HT1080 (cell line): ENCODE data around the gene NCAPG2. TPM values are rescaled to one million over a fixed set of nuclear protein-coding genes. Genes with fewer than 3 reads are reported as not detected.

Experiments used
- DNase-seq: peaks from one replicate; pipeline ENCODE4 v3.0.0-alpha.2; 2015; ENCODE audit warnings: low read depth
- small RNA-seq: library from RNA; depleted of rRNA; stranded (forward); fragments of <200 nt; gene quantifications from one replicate; pipeline ENCODE3, GENCODE V24; 2014
- total RNA-seq: library from RNA; depleted of rRNA; stranded (reverse); fragments of >200 nt; shearing (Covaris generic); gene quantifications from 2 replicates; pipeline ENCODE4 v1.2.3, GENCODE V29; 2014; rRNA removed

NCAPG2 gene
- total RNA-seq, 1 experiment from 2014 or later: 35.7 TPM

DNA sequence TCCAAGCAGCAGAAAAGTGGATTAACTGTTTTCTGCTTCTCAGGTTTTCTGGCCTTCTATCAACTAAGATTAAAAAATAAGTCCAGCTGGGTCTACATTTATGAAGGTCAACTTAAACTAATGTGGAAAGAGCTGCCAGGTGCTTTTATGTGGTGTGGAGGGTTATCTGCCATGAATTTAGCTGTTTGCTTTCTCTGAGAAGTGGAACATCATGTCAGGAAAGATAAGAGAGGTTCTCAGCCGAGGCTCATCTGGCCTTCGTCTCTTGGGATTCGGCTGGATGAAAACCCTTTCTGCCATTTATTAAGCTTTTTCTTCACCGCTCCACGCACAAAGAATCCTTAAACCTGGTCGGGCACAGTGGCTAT is 122.5 kb downstream of the NCAPG2 start:
- DNase-seq: no peak

GRCh38 chr7:158581440-158582088 is 123.0 kb downstream of the NCAPG2 start:
- DNase-seq: no peak

Small RNA genes lying within 50 kb of the gene (small RNA-seq; reads per million reads assigned to genes)
- not detected for gene MIR5707
- not detected for gene THAP5P1

Other genes with a start within 250 kb of the NCAPG2 start
- gene PTPRN2, start 117.0 kb downstream of the NCAPG2 start, total RNA-seq: 0.31 TPM in 1 of 2 replicates, not detected in the other
- gene ESYT2, start 124.7 kb upstream of the NCAPG2 start, total RNA-seq: 61.6 and 73.2 TPM in 2 replicates
- 1.5 and 2.2 TPM in 2 replicates for gene DYNC2I1, start 151.8 kb upstream of the NCAPG2 start, total RNA-seq